GM12873 (cell line): ENCODE data around the gene CDCA7.

Experiments used
- CTCF ChIP-seq: IDR thresholded peaks from 2 replicates; pipeline ENCODE4 v1.5.1; 2012; ENCODE audit warnings: low read depth, mild to moderate bottlenecking, moderate library complexity, low read length, control low read depth; ENCODE audit not compliant: insufficient read depth; ENCODE audit errors: missing control alignments

Gene CDCA7

GRCh38 chr2:173370198-173370597, 15.5 kb downstream of the CDCA7 start:
- no peak for TF ChIP-seq CTCF

GRCh38 chr2:173371023-173371422, 16.4 kb downstream of the CDCA7 start:
- TF ChIP-seq CTCF: no peak

DNA sequence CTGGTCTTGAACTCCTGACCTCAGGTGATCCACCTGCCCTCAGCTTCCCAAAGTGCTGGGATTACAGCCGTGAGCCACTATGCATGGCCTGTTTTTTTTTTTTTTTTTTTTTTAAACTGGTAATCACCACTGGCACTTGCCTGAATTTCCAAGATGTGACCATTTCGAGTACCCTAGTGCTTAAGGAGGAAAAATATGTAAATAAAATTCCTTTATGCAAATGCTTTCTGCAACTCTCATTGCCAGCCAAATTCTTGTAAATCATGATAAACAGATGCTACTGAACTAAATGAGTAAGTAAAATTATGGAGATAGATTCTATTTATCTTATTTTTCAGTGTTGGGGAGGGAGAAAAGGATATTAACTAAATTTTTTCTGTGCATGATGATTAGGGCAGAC, 18.6 kb downstream of the CDCA7 start:
- TF ChIP-seq CTCF: no peak

DNA sequence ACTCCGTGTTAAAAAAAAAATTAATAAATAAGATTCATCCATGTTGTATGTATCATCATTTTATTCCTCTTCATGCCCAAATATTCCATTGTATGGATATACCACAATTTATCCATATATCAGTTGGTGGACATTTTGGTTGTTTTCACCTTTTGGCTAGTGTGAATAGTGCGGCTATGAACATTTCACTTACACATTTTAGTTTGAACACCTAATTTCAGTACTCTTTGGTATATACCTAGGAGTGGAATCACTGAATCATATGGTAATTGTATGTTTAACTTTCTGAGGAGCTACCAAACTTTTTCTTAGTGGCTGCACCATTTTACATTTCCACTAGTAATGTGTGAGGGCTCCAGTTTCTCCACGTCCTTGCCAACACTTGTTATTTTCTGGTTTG, 20.0 kb downstream of the CDCA7 start:
- no peak for TF ChIP-seq CTCF

DNA sequence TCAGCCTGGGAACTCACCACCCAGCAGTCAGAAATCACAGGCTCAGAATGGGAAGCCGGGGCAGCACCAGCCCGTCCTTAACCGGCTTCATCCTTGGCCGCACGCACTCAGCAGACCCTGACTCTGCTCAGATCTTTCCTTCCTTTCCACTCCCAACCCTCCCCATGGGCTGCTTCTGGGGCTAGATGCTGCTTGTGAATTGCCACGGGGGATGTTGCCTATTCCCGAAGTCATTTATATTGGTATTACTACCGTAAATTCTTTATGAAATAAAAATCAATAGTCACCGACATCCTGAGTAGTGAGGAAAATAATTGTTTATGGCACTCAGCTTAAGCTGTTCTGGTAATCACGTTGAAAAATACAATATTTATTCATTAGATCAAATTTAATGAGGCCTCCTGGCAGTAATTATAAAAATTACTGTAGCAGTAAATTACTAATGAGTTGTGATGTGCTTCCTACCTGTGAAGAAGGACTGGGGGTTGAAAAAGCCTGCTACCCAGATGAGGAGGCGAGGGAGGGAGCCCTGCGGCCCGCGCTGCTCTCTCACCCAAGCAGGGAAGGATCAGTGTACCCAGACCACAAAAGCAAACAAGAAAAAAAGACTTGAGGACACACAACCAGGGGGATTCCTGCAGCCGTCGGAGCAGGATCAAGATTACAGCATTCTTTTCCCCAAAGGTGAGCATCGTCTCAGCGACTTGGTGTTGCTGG, 31.5 kb downstream of the CDCA7 start:
- TF ChIP-seq CTCF: no peak

DNA sequence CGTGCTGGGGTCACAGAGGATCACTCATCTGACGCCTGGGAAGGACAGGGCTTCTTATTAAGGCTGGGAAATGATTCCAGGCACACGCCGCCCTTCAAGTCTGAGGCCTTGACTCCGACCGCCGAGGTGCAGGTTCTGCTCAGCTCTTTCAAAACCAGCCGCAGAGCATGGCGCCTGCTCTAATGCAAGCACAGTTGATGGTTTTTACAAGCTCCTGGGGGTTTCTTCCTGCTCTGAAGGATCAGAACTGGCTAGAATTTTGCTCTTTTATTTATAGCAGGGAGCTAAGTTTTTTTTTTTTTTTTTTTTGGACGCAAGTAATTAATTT, 32.0 kb downstream of the CDCA7 start:
- no peak for TF ChIP-seq CTCF

DNA sequence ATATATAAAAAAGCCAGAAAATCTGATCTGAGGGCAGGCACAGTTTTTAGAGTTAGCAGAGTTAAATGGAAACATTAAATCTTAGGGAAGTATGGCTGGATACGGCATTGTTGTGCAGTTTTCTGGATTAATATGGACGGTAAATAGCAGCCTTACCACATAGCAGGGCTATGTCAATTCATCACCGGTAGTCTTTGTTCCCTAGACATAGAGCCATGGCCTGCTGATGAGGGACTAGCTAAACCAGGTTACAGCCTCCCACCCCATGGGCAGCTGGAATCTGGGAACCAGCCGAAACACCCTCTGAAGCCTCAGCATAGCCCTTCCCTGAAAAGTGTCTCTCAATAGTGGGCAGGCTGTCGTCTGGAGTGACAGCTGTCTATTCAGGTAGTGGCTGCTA, 32.4 kb downstream of the CDCA7 start:
- TF ChIP-seq CTCF: no peak

DNA sequence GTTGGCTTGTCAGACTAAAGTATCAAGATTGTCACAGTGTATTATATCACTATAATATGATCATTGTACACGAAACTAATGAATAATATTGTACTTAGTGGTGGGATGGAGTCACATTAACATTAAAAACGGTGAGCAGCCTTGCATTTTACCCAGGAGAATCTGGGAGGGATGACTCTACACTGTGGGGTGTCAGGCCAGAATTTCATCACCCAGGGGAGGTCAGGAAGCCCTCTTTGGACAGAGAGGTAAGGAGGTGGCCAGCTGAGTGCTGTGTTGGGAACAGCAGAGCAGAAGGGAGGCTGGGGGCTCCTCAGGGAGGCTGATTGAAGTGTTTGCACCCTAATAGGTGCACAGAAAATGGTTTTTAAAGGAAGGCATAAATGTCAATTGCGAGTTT, 33.0 kb downstream of the CDCA7 start:
- no peak for TF ChIP-seq CTCF
